GM19397 (cell line): ENCODE measurements around the gene SPTBN4.
"Not testable (repeated sequence)": the region's sequence is repeated elsewhere in the genome, so short reads cannot be mapped to it uniquely, and the experiment has no call there.

Experiments used
- ATAC-seq: cut with Tn5 transposase; IDR thresholded peaks from one replicate; pipeline ENCODE4 v1.9.1; 2021; ENCODE audit warnings: mild to moderate bottlenecking, moderate library complexity; ENCODE audit not compliant: unreplicated experiment

The SPTBN4 gene

DNA sequence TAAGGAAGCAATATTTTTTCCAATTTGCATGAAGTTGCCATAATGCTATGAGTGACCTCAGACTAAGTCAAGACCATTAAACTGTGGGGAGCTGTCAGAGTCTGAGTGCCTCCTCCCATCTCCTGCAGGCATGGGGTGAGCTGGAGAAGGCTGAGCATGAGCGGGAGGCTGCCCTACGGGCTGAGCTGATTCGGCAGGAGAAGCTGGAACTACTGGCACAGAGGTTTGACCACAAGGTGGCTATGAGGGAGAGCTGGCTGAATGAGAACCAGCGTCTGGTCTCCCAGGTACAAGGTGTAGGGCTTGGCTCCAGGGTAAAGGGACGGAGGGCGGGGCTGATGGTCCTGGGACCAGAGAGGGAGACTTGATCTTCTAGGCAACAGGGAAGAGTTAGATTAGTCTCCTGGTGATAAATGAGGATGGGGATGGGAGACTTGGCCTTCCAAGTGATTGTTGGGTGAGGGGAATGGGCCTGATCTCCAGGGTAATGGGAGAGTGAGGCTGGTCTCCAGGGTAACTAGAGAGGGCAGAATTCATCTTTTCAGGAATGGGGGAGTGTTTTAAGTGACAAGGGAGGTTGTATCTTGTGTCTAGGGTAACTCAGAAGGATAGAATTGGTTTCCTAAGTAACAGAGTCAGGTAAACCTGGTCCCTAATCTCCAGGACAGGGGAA lies 36.0 kb downstream of the SPTBN4 start:
- ATAC-seq = no peak

- no peak for ATAC-seq
Measured at GRCh38 chr19:40503320-40503695, 36.5 kb downstream of the SPTBN4 start.

GRCh38 chr19:40506099-40506498 lies 39.3 kb downstream of the SPTBN4 start:
- ATAC-seq = no peak

DNA sequence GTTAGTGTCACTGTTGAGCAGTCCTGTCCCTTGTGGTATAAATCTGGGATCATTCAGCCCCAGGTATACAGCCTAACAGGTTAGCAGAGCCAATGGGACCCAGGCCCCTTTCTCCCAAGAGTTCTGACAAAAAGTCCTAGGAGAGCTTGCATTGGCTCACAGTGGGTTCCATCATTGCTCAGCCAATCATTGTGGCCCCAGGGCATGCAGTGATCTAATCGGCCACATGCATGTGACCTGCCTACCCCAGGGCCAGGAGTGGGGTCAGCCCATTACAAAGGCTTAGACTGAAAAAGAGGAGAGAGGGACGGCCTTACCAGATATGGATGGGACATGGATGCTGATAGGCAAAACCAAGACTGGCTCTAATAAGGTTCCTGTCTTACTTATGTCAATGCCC lies 41.1 kb downstream of the SPTBN4 start:
- no peak for ATAC-seq

DNA sequence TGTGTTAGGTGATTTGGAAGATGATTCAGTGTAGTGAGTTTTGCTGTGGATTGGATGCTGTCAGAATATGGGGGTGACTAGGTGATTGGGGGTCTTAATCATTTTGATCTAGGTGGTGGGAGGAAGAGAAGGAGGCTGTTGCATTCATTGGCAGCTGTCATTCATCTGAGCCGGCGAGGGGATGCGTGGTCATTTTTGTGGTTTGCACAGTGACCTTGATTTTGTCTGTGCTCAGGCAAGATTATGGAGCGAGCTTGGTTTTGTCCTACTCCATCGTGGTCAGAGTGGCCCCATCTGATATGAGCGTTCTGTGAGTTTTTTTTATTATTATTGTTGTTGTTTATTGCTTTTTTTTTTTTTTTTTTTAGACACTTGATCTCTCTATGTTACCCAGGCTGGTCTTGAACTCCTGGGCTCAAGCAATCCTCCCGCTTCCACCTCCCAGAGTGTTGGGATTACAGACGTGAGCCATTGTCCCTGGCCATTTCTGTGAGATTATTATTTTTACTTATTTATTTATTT lies 42.0 kb downstream of the SPTBN4 start:
- no peak for ATAC-seq

- ATAC-seq = no peak
Measured at GRCh38 chr19:40510526-40511115, 43.8 kb downstream of the SPTBN4 start.

- ATAC-seq = no peak
Measured at GRCh38 chr19:40511487-40511886, 44.7 kb downstream of the SPTBN4 start.

- ATAC-seq = no peak
Measured at GRCh38 chr19:40512110-40512472, 45.3 kb downstream of the SPTBN4 start.

GRCh38 chr19:40512473-40513344 lies 45.9 kb downstream of the SPTBN4 start:
- no peak for ATAC-seq

- ATAC-seq = no peak
Measured at GRCh38 chr19:40513345-40513678, 46.5 kb downstream of the SPTBN4 start.

GRCh38 chr19:40513741-40514315 lies 47.0 kb downstream of the SPTBN4 start:
- no peak for ATAC-seq

- ATAC-seq = no peak
Measured at GRCh38 chr19:40517248-40517647, 50.4 kb downstream of the SPTBN4 start.

DNA sequence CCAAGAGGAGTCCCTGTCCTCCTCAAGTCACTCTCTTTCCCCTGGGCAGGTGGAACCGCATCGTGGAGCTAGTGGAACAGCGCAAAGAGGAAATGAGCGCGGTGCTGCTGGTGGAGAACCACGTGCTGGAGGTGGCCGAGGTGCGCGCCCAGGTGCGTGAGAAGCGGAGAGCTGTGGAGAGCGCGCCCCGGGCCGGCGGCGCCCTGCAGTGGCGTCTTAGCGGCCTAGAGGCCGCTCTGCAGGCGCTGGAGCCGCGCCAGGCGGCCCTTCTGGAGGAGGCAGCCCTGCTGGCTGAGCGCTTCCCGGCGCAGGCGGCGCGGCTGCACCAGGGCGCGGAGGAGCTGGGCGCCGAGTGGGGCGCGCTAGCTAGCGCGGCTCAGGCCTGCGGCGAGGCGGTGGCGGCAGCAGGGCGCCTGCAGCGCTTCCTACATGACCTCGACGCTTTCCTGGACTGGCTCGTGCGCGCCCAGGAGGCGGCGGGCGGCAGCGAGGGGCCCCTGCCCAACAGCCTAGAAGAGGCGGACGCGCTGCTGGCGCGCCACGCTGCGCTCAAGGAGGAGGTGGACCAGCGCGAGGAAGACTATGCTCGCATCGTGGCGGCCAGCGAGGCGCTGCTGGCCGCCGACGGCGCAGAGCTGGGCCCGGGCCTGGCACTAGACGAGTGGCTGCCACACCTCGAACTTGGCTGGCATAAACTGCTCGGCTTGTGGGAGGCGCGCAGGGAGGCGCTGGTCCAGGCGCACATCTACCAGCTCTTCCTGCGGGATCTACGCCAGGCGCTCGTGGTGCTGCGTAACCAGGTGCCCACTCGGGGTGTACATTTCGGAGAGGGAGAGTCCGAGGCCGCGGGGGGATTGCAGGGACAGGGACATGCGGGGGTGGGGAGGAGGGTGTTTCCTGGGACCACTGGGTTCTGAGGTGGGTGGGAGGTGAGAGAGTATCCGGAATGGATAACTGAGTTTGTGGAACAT lies 52.8 kb downstream of the SPTBN4 start:
- ATAC-seq = no peak

- no peak for ATAC-seq
Measured at GRCh38 chr19:40521276-40521675, 54.5 kb downstream of the SPTBN4 start.

DNA sequence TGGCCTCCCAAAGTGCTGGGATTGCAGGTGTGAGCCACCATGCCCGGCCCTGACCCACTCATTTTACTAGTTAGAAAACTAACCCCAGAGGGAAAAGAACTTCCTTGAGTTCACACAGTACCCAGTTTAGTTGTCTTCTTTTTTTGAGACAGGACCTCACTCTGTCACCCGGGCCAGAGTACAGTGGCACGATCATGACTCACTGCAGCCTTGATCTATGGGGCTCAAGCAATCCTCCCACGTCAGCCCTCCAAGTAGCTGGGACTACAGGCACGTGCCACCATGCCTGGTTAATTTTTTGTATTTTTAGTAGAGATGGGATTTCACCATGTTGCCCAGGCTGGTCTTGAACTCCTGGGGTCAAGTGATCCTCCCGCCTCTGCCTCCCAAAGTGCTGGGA lies 55.1 kb downstream of the SPTBN4 start:
- not testable (repeated sequence) for ATAC-seq

DNA sequence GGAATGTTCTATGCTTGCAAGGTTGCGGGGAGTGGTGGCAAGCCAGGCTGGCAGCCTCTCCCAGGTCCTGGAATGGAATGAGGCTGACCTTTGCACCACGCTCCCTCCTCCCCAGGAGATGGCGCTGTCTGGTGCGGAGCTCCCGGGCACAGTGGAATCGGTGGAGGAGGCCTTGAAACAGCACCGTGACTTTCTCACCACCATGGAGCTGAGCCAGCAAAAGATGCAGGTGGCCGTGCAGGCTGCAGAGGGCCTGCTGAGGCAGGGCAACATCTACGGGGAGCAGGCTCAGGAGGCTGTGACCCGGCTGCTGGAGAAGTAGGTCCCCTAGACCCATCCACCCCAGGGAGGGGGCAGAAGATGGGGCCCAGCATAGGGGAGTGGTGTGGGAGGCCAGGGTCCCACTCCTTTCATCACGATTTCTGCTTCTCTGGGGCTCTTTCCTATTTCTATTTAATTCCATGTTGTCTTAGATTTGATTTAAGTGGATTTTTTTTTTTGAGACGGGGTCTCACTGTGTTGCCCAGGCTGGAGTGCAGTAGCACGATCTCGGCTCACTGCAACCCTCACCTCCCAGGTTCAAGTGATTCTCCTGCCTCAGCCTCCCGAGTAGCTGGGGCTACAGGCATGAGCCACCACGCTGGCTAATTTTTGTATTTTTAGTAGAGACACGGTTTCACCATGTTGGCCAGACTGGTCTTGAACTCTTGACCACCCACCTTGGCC lies 56.7 kb downstream of the SPTBN4 start:
- no peak for ATAC-seq

DNA sequence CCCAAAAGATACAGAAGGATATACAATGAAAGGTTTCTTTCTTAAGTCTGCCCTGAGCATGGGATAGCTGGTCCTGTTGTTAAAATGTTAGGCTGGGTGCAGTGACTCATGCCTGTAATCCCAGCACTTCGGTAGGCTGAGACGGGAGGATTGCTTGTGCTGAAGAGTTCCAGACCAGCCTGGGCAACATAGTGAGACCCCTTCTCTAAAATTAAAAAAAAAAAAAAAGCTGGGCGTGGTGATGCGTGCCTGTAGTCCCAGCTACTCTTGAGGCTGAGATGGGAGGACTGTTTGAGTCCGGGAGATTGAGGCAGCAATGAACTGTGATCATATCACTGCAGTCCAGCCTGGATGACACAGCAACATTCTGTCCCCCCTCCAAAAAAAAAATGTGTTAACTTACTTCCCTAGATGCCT lies 57.3 kb downstream of the SPTBN4 start:
- no peak for ATAC-seq

DNA sequence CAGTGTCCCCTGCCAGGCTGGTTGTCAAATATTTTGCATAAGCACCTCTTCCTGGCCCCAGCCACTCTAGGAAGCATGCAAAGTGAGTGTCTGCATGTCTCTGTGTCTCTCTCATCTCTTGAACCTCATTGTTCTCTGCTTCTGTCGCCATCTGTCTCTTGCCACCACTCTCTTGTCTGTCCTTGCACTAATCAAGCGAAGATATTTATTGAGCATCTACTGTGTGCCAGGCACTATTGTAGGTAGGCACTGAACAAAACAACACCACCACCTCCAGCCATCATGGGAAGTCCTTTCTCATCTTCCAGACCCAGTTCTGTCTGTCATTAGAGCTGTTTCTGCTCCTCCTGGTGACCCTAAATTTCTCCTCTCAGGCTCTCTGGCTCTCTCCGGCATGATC lies 57.9 kb downstream of the SPTBN4 start:
- ATAC-seq = no peak

DNA sequence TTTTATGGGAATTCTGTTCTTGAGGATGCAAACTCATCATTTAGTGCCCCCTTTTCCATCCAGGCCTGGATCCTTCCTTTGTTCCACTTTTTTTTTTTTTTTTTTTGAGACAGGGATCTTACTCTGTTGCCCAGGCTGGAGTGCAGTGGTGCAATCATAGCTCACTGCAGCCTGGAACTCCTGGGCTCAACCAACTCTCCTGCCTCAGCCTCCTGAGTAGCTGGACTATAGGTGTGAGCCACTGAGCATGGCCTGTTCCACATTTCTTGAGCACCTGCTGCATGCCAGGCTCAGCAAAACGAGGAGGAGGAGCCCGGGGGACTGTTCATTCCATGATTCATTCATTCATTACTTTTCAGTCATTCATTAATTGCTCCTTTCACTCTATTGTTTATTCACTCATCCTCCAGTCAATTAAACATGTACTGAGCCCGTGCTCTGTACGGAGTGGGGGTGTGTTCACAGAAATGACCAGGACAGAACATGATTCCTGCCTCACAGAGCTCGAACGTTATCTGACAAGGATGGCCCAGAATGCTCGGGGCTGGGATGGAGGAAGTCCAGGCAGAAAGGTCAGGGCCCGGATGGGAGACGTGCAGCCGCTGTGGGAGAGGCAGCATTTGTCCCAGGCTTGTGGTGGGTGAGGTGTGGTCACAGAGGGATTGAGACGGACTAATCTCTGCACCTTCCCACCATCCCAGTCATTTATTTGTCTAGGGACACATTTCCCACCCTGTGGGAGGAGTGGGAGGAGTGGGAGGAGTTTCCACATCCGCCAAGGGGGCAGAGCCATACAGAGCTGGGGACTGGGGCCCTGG lies 58.6 kb downstream of the SPTBN4 start:
- ATAC-seq = no peak
